H9 (cell line): ENCODE measurements around the gene DLGAP4. TPM values are rescaled to one million over a fixed set of nuclear protein-coding genes. Genes with fewer than 3 reads are reported as not detected.

Experiments used
- DNase-seq: peaks from one replicate; pipeline ENCODE4 v3.0.0-alpha.2; 2017
- H2AFZ ChIP-seq: one replicate; pipeline ENCODE4 v1.6.1; 2013; ENCODE audit warnings: mild to moderate bottlenecking, low read length, control low read depth, moderate library complexity
- H2AK5ac ChIP-seq: 2 replicates; pipeline ENCODE4 v1.6.1; 2013; ENCODE audit warnings: low read length, control low read depth, mixed read lengths; ENCODE audit not compliant: insufficient read length
- H2BK120ac ChIP-seq: one replicate; pipeline ENCODE4 v1.6.1; 2013; ENCODE audit warnings: low read depth, mild to moderate bottlenecking, low read length, control low read depth, inconsistent platforms; ENCODE audit not compliant: poor library complexity, severe bottlenecking
- H2BK12ac ChIP-seq: 2 replicates; pipeline ENCODE4 v1.6.1; 2013; ENCODE audit warnings: low read length, control low read depth, mixed read lengths, low read depth; ENCODE audit not compliant: insufficient read length
- H2BK15ac ChIP-seq: 2 replicates; pipeline ENCODE4 v1.6.1; 2013; ENCODE audit warnings: low read depth, low read length, control low read depth
- H2BK20ac ChIP-seq: one replicate; pipeline ENCODE4 v1.6.1; 2013; ENCODE audit warnings: low read depth, mild to moderate bottlenecking, low read length, control low read depth, inconsistent platforms; ENCODE audit not compliant: poor library complexity, severe bottlenecking
- H2BK5ac ChIP-seq: 2 replicates; pipeline ENCODE4 v1.6.1; 2013; ENCODE audit warnings: low read length, control low read depth, mixed read lengths; ENCODE audit not compliant: insufficient read length
- H3K14ac ChIP-seq: 2 replicates; pipeline ENCODE4 v1.6.1; 2013; ENCODE audit warnings: low read length, control low read depth; ENCODE audit not compliant: insufficient read depth
- H3K18ac ChIP-seq: 2 replicates; pipeline ENCODE4 v1.6.1; 2013; ENCODE audit warnings: low read depth, mild to moderate bottlenecking, mixed read lengths, low read length, control low read depth; ENCODE audit not compliant: insufficient read length
- H3K23ac ChIP-seq: 2 replicates; pipeline ENCODE4 v1.6.1; 2013; ENCODE audit warnings: low read length, control low read depth, mixed read lengths, low read depth; ENCODE audit not compliant: insufficient read length
- H3K23me2 ChIP-seq: 2 replicates; pipeline ENCODE4 v1.6.1; 2013; ENCODE audit warnings: low read depth, mild to moderate bottlenecking, mixed read lengths, low read length, control low read depth; ENCODE audit not compliant: insufficient read length, poor library complexity, severe bottlenecking
- H3K27ac ChIP-seq: 2 replicates; pipeline ENCODE4 v1.5.1; 2013; ENCODE audit warnings: low read length, control low read depth, mixed read lengths, low read depth; ENCODE audit not compliant: insufficient read length
- H3K27me3 ChIP-seq: 2 replicates; pipeline ENCODE4 v1.6.1; 2013; ENCODE audit warnings: low read length, control low read depth, inconsistent platforms; ENCODE audit not compliant: insufficient read depth
- H3K4ac ChIP-seq: 2 replicates; pipeline ENCODE4 v1.6.1; 2013; ENCODE audit warnings: low read depth, mild to moderate bottlenecking, control low read depth, inconsistent platforms, low read length, moderate library complexity
- H3K4me1 ChIP-seq: 2 replicates; pipeline ENCODE4 v1.6.1; 2013; ENCODE audit warnings: low read length, control low read depth, inconsistent platforms; ENCODE audit not compliant: insufficient read depth
- H3K4me2 ChIP-seq: 2 replicates; pipeline ENCODE4 v1.6.1; 2013; ENCODE audit warnings: low read length, control low read depth, mixed read lengths; ENCODE audit not compliant: insufficient read length, insufficient read depth
- H3K56ac ChIP-seq: 2 replicates; pipeline ENCODE4 v1.6.1; 2013; ENCODE audit warnings: low read depth, mild to moderate bottlenecking, mixed read lengths, low read length, control low read depth; ENCODE audit not compliant: insufficient read length
- H3K79me1 ChIP-seq: 2 replicates; pipeline ENCODE4 v1.6.1; 2013; ENCODE audit warnings: low read depth, mild to moderate bottlenecking, moderate library complexity, low read length, control low read depth, inconsistent platforms; ENCODE audit not compliant: insufficient read depth, poor library complexity, severe bottlenecking
- H3K79me2 ChIP-seq: 2 replicates; pipeline ENCODE4 v1.6.1; 2013; ENCODE audit warnings: low read length, control low read depth, inconsistent platforms; ENCODE audit not compliant: insufficient read depth
- H3K9ac ChIP-seq: 2 replicates; pipeline ENCODE4 v1.6.1; 2013; ENCODE audit warnings: low read length, control low read depth, mixed read lengths; ENCODE audit not compliant: insufficient read length; ENCODE audit errors: extremely low read depth
- H3K9me3 ChIP-seq: one replicate; pipeline ENCODE4 v1.6.1; 2013; ENCODE audit warnings: low read depth, low read length, inconsistent platforms; ENCODE audit not compliant: control insufficient read depth
- H3T11ph ChIP-seq: one replicate; pipeline ENCODE4 v1.6.1; 2013; ENCODE audit warnings: mild to moderate bottlenecking, low read length, control low read depth, inconsistent platforms
- H4K20me1 ChIP-seq: one replicate; pipeline ENCODE4 v1.6.1; 2013; ENCODE audit not compliant: control insufficient read depth, insufficient read length, insufficient read depth
- H4K5ac ChIP-seq: 2 replicates; pipeline ENCODE4 v1.6.1; 2013; ENCODE audit warnings: low read depth, mild to moderate bottlenecking, mixed read lengths, low read length, control low read depth; ENCODE audit not compliant: insufficient read length
- H4K8ac ChIP-seq: replicated peaks from 2 replicates; pipeline ENCODE4 v1.6.1; 2013; ENCODE audit warnings: low read length, control low read depth, mixed read lengths, low read depth; ENCODE audit not compliant: insufficient read length
- H4K91ac ChIP-seq: 2 replicates; pipeline ENCODE4 v1.6.1; 2013; ENCODE audit warnings: low read depth, mild to moderate bottlenecking, moderate library complexity, mixed read lengths, low read length, control low read depth; ENCODE audit not compliant: insufficient read length
- H3K27ac Mint-ChIP-seq, 3 experiments: 2 replicates in 2 of 3; 3 replicates in 1 of 3; pipeline ENCODE4 v1.8.0; 2020 to 2021; ENCODE audit warnings: mixed read lengths in 3 of 3, mild to moderate bottlenecking in 1 of 3, moderate library complexity in 1 of 3
- H3K27me3 Mint-ChIP-seq: 2 replicates; pipeline ENCODE4 v1.8.0; 2021; ENCODE audit warnings: low read depth, mild to moderate bottlenecking, moderate library complexity, mixed read lengths
- H3K36me3 Mint-ChIP-seq, 3 experiments: 2 replicates in 2 of 3; 3 replicates in 1 of 3; pipeline ENCODE4 v1.8.0; 2020 to 2021; ENCODE audit warnings: low read depth in 3 of 3, mixed read lengths in 3 of 3; ENCODE audit not compliant: insufficient read depth in 1 of 3
- H3K4me1 Mint-ChIP-seq, 2 experiments: 2 replicates each; pipeline ENCODE4 v1.8.0; 2020; ENCODE audit warnings: mixed read lengths in 2 of 2
- H3K4me3 Mint-ChIP-seq, 2 experiments: 2 replicates in 1 of 2; 3 replicates in 1 of 2; pipeline ENCODE4 v1.8.0; 2020 to 2021; ENCODE audit warnings: mild to moderate bottlenecking in 2 of 2, mixed read lengths in 2 of 2, moderate library complexity in 1 of 2
- H3K9me3 Mint-ChIP-seq, 2 experiments: 2 replicates in 1 of 2; 3 replicates in 1 of 2; pipeline ENCODE4 v1.8.0; 2020; ENCODE audit warnings: mild to moderate bottlenecking in 2 of 2, mixed read lengths in 2 of 2, moderate library complexity in 1 of 2
- WGBS: extraction: QIAGEN DNeasy Blood & Tissue Kit; methylation state at CpG from one replicate; pipeline ENCODE4 v1.1.7; 2013; ENCODE audit warnings: missing lambda C conversion rate, low lambda C conversion rate, mixed read lengths; ENCODE audit not compliant: insufficient read length; ENCODE audit errors: extremely low coverage; 5-methylcytosine and 5-hydroxymethylcytosine counted together
- total RNA-seq: library from RNA; stranded (reverse); gene quantifications from 2 replicates; pipeline ENCODE4 v1.2.1, GENCODE V29; 2021
- TF ChIP-seq, protein P1 (sequence below): fragments of 200-600 bp; sonication (generic); conservative IDR thresholded peaks from 3 replicates; pipeline ENCODE4 v1.8.0; 2021; ENCODE audit warnings: antibody characterized with exemption, mild to moderate bottlenecking

Gene DLGAP4
- total RNA-seq, 1 experiment from 2014 or later: 48.0 TPM

DNA sequence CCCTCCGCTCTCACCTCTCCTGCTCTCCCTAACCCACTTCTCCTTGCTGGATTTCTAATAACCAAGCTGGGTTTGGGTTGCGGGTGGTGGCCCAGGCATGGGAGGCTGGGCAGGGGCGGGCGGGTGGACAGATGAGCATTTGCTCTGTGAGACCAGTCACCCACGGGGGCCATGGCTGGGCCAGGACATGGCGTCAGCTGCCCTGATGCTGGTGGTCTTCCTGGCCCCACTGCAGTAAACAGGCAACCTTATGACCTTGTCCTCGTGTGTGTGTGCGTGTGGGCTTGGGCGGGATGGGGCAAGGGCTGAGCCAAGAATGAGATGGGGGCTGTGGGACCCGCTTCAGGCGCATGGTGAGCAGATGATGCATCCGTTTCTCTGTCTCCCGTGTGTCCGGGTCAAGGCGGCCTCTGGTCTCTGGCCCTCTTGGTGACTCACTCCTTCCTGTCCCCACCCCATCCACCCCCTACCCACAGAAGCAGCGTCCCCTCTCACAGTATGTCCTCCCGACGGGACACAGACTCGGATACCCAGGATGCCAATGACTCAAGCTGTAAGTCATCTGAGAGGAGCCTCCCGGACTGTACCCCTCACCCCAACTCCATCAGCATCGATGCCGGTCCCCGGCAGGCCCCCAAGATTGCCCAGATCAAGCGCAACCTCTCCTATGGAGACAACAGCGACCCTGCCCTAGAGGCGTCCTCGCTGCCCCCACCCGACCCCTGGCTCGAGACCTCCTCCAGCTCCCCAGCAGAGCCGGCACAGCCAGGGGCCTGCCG is 193.8 kb downstream of the DLGAP4 start:
- no peak overlapping the region for H3K9ac ChIP-seq
- no peak overlapping the region for H3K4ac ChIP-seq
- H4K5ac ChIP-seq: no peak overlapping the region
- H3K4me3 Mint-ChIP-seq: no peak overlapping the region
- no peak overlapping the region for H3K23ac ChIP-seq
- no peak overlapping the region for H4K8ac ChIP-seq
- H2AFZ ChIP-seq: no peak overlapping the region
- no peak for DNase-seq
- no peak overlapping the region for H2AK5ac ChIP-seq
- H3K27ac ChIP-seq: no peak overlapping the region
- H3K4me1 ChIP-seq: no peaks in the 10 kb centered on the region
- H3K9me3 ChIP-seq: no peaks in the 10 kb centered on the region
- no CpG with 5 or more reads among the region's 31 CpGs for WGBS
- H2BK20ac ChIP-seq: no peak overlapping the region
- H3K27ac Mint-ChIP-seq: no peak overlapping the region; a peak in 1 of 7 replicates
- H3K79me2 ChIP-seq: no peaks in the 10 kb centered on the region
- H2BK5ac ChIP-seq: no peak overlapping the region
- no peak overlapping the region for H3K4me2 ChIP-seq
- H3K9me3 Mint-ChIP-seq: no peaks in the 10 kb centered on the region
- H3T11ph ChIP-seq: no peak overlapping the region
- no peaks in the 10 kb centered on the region for H3K79me1 ChIP-seq
- H3K27me3 ChIP-seq: no peaks in the 10 kb centered on the region
- H3K14ac ChIP-seq: no peak overlapping the region
- H3K23me2 ChIP-seq: no peaks in the 10 kb centered on the region
- no peak overlapping the region for H2BK12ac ChIP-seq
- peaks cover 20 to 78% (median 74%) of the 10 kb centered on the region in 3 experiments; a peak in 6 of 7 replicates for H3K36me3 Mint-ChIP-seq
- TF ChIP-seq, protein P1, sequence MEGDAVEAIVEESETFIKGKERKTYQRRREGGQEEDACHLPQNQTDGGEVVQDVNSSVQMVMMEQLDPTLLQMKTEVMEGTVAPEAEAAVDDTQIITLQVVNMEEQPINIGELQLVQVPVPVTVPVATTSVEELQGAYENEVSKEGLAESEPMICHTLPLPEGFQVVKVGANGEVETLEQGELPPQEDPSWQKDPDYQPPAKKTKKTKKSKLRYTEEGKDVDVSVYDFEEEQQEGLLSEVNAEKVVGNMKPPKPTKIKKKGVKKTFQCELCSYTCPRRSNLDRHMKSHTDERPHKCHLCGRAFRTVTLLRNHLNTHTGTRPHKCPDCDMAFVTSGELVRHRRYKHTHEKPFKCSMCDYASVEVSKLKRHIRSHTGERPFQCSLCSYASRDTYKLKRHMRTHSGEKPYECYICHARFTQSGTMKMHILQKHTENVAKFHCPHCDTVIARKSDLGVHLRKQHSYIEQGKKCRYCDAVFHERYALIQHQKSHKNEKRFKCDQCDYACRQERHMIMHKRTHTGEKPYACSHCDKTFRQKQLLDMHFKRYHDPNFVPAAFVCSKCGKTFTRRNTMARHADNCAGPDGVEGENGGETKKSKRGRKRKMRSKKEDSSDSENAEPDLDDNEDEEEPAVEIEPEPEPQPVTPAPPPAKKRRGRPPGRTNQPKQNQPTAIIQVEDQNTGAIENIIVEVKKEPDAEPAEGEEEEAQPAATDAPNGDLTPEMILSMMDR: no peak
- H3K27me3 Mint-ChIP-seq: no peaks in the 10 kb centered on the region
- H4K91ac ChIP-seq: no peak overlapping the region
- H3K18ac ChIP-seq: no peak overlapping the region
- no peaks in the 10 kb centered on the region for H4K20me1 ChIP-seq
- H2BK15ac ChIP-seq: no peak overlapping the region
- no peak overlapping the region for H2BK120ac ChIP-seq
- no peaks in the 10 kb centered on the region for H3K4me1 Mint-ChIP-seq
- H3K56ac ChIP-seq: no peak overlapping the region
